GM18519 (cell line): ENCODE results near the gene TXNDC16.

Source experiments
- ATAC-seq: cut with Tn5 transposase; IDR thresholded peaks from one replicate; pipeline ENCODE4 v1.9.1; 2021; ENCODE audit warnings: mild to moderate bottlenecking, moderate library complexity; ENCODE audit not compliant: unreplicated experiment, low FRiP score

Gene TXNDC16

GRCh38 chr14:52399921-52400595 is 152.2 kb downstream of the TXNDC16 start:
- no peak for ATAC-seq

GRCh38 chr14:52399104-52399503 is 153.2 kb downstream of the TXNDC16 start:
- no peak for ATAC-seq

GRCh38 chr14:52397844-52398243 is 154.5 kb downstream of the TXNDC16 start:
- ATAC-seq, result no peak

GRCh38 chr14:52395728-52396127 is 156.6 kb downstream of the TXNDC16 start:
- no peak for ATAC-seq

- ATAC-seq, result no peak
Measured at GRCh38 chr14:52391881-52392615, 160.3 kb downstream of the TXNDC16 start.
